ENCODE measurements around the gene FOXO3.

FOXO3 gene

DNA sequence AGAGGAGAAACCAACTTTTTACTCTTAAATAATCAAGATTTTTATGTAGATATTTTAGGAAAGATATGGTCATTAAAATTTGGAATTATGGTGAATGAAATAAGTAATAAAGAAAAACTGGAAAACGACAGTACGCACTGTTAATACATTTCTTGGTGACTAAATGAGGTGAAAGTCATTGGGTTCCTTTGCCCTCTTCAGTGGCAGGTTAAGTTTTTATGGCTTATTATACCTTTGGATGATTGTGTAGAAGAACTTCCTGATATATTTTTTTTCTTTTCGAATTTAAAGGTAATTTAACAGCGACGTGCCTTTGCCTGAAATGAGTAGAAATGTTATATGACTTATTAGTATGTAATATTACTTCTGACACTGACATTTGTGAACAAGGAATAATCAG is 43.4 kb downstream of the FOXO3 start:
- no peak for DNase-seq

GRCh38 chr6:108606250-108606690 is 45.6 kb downstream of the FOXO3 start:
- DNase-seq, result no peak

GRCh38 chr6:108608453-108609275 is 47.9 kb downstream of the FOXO3 start:
- DNase-seq, result no peak

GRCh38 chr6:108609276-108609769 is 48.6 kb downstream of the FOXO3 start:
- peak; percentile 80 for DNase-seq

GRCh38 chr6:108610270-108610839 is 49.6 kb downstream of the FOXO3 start:
- DNase-seq, result no peak

- no peak for DNase-seq
These were observed 50.4 kb downstream of the FOXO3 start for GRCh38 chr6:108610957-108611586.

DNA sequence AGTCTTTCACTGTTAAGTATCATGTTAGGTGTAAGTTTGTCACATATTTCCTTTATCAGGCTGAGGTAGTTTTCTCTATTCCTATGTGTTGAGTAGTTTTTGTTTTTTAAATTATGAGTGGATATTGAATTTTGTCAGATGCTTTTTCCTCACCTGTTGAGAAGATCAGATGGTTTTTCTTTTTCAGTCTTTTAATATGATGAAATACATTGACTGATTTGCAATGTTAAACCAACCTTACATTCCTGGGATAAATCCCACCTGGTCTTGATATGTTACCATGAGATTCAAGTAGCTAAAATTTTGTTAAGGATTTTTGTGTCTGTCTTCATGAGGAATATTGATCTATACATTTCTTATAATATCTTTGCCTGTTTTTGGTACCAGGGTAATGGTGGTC is 52.1 kb downstream of the FOXO3 start:
- no peak for DNase-seq

- DNase-seq, result no peak
These were observed 55.8 kb downstream of the FOXO3 start for GRCh38 chr6:108616544-108616943.

DNA sequence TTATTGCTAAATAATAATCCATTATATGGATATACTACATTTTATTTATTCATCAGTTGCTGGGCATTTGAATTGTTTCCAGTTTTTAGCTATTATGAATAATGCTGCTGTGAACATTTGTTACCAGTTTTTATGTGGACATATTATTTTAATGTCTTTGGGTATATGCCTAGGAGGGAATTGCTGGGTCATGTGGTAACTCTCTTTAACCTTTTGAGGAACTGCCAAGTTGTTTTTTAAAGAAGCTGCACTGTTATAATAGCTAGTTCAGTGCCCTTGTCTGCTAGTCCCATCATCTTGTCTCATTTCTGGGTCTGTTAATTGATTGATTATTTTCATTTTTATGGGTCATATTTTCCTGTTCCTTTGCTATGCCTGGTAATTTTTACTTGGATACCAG is 56.3 kb downstream of the FOXO3 start:
- DNase-seq, result no peak

DNA sequence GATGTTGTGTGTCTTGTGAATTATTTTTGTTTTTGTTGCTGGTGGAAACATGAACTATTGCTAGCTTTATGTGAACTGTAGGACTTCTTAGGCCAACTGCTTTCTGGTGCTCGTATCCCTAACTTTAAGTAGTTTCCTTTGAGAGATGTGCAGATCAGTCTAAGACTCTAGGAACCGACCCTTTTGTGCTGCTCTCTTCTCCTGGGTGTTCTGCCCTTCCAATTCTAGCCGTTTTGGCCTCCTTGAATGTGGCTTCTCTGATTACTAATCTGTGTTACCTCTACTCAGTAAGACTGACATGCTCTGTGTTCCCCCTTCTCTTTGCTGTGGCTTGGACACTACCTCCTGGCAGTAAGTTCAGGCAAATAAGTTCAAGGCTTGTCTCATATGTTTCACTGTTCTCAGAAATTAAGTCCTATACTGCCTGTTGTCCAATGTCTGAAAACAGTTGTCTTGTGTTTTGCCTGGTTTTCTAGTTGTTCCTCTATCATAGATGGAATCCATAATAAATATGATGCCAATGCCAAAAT is 58.0 kb downstream of the FOXO3 start:
- DNase-seq, result no peak

DNA sequence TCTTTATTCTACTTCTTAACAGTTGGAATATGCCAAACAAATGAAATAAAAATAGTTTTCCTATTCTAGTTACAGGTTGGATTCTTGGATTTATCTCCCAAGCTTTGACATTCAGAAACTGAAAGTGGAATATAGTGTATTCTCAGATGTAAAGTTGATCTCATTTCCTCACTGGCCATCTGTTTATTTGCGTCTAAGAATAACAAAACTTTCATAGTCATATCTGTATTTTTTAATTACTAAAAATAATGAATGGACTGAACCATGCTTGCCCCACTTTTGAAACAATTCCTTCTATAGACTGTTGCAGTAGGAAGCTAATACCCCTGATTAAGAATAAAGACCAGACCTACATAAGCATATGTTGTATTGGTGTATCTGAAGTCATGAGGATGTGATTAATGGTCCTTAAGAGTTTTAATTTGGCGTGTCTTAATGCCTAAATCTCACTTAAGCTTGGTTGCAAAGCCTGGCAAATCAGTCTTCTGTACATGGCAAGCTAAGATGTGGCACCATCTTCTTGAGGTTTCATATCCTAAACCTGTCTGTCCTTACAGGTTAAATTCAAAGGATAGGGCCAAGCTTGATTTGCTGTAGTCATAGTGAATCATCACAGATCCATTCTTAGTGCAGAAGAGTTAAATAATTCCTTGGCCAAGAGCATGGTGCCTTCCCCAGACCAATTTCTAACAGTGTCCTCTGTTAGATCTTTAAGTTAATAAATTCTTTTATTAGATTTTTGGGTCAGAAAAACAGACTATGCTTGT is 58.9 kb downstream of the FOXO3 start:
- peak; percentile 15 for DNase-seq

DNA sequence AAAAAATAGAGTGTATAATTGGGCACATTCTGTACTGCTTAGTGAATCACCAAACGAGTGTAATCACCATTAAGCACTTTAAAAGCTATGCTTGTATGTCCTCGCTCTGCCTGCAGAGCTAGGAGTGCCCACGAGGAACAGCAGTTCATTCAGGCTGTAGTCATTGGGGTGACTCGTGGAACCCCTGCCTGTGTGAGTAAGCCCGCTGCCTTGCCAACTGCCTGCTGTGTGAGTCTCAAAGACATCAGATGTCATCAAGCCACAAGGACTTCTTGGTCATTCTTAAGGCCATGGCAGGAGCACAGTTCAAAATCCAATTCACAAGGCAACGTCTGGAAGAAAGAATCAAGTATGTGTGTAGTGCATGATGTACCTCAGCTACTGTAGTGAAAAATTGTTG is 60.4 kb downstream of the FOXO3 start:
- DNase-seq, result peak; percentile 56

GRCh38 chr6:108622641-108623298 is 62.1 kb downstream of the FOXO3 start:
- peak; percentile 18 for DNase-seq

DNA sequence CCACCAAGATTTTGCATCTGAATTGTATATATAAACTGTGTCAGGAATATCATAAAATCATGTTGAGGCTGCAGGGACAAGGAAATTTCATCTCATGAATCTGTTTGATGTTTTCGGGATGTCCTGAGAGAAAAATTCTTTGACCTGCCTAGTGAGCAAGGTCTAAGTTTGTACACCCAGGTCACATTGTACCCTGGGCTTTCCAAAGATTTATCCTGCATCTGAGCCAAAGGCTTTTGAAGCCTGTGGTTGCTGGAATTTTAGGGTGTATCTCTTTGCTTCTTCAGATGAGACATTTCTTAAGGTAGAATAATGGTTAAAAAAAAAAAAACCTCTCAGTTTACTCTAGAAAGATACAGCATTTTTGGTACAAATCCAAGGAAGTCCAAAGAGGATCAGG is 63.3 kb downstream of the FOXO3 start:
- DNase-seq, result no peak

DNA sequence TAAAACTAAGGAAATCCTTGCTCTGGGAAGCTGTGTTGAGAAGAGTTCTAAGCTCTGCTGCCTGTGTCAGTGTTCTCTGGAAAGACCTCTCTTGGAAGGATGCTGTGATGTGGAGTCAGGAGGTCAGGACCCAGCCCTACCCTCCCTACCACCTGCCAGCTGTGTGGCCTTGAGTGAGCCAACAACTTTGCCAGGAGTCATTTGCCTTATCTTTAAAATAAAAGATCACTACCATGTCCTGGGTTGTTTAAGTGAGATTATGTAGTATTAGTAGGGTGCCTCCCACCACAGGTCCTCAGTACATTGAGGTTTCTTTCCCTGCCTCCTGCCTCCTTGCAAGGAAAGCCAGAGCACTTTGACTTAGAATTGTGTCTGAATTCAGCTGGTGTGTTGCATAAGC is 64.9 kb downstream of the FOXO3 start:
- DNase-seq, result no peak

DNA sequence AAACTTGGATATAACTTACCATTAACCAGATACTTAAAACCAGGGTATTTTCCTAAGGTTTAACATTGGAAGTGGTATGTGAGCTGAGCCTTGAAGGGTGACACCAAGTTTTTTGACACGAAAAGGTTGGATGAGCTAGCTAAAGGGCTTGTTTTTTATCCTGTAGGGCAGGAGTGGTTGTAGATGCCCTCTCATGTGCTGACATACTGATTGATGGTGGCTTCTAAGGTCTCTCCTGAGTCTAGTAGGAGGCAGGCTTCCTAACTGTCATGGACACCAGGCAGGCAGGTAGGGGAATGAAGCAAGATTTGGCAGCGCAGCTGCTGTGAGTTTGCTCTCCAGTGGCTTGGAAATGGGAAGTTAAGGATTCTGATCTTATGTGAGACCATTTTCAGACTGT is 66.1 kb downstream of the FOXO3 start:
- no peak for DNase-seq

DNA sequence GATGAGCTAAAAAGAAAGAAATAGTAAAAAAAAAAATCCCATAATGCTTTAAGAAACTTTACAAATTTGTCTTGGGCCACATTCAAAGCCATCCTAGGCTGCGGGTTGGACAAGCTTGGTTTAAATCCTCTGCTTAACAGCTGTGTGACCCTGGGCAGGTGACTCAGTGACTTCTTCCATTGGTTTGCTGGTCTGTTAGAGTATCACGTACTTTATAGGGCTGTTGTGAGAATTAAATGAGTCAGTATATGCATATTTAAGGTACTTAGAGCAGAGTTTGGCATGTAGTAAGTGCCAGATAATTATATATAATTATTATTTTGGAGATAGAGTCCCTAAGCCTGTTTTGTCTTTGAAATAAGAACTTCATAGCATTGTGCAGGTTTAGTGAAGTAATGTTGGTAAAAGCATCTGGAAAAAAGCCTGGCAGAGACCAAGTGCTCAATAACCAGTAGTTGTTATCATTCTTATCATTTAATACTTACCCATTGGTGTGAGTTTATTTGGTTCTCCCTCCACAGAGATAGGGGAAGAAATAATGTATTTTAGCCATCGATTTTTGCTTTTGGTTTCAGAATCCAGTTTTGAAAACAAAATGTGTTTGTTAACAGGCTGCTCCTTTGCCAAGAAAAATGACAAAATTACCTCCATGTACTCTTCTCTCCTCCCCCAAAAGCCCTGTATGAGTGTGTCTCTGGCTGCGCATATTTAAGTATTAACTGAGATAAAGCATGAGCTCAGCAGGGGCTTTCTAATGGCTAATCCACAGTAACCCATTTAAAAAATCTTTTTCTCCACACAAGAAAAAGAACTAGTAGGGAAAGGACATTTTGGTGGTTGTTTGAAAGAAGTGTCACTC is 67.2 kb downstream of the FOXO3 start:
- DNase-seq, result peak; percentile 35

GRCh38 chr6:108630050-108630714 is 69.5 kb downstream of the FOXO3 start:
- peak; percentile 43 for DNase-seq

DNA sequence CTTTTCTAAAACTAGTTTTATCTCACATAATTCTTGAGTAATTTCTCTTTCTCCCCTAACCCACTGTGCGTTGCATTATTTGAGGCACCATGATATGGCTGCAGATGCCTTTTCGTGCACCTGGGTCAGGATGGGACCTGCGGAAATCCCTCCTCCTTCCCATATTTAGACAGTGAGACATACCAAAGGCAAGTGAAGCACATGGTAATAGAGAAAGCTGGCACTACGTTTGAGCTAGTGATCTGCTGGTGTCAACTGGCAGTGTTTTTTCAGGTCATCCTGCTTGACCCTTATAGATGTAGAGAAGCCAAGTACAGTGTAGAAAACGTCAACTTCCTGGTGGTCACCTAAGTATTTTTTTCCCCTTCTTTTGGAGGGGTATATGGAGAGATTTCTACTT is 71.7 kb downstream of the FOXO3 start:
- no peak for DNase-seq

- DNase-seq, result no peak
These were observed 72.7 kb downstream of the FOXO3 start for GRCh38 chr6:108633436-108633835.
